ENCODE data around the gene SLC4A5.

GRCh38 chr2:74261204-74261864, 81.9 kb downstream of the SLC4A5 start:
- TF ChIP-seq CTCF (IDR thresholded peaks at IDR 0.05), result peak; percentile 61
- no peak for TF ChIP-seq IRF3 (IDR thresholded peaks at IDR 0.05; ENCODE audit: low read depth, low read length)
- no peak for TF ChIP-seq REST (IDR thresholded peaks at IDR 0.05; ENCODE audit: low read depth, low read length)
- no peak for TF ChIP-seq MXI1 (IDR thresholded peaks at IDR 0.05; ENCODE audit: low read depth, low read length)
- TF ChIP-seq POLR2AphosphoS5 (IDR thresholded peaks at IDR 0.05; ENCODE audit: low read depth, low read length), result no peak
- TF ChIP-seq RFX5 (IDR thresholded peaks at IDR 0.05; ENCODE audit: low read length), result no peak
- peak; percentile 43 for TF ChIP-seq SMC3 (IDR thresholded peaks at IDR 0.05; ENCODE audit: low read depth, low read length)
- no peak for TF ChIP-seq RCOR1 (IDR thresholded peaks at IDR 0.05; ENCODE audit: low read length)
- no peak for TF ChIP-seq USF1 (IDR thresholded peaks at IDR 0.05; ENCODE audit: borderline replicate concordance, low read depth)
- TF ChIP-seq EP300 (IDR thresholded peaks at IDR 0.05; ENCODE audit: borderline replicate concordance in 1 of 2, low read depth in 1 of 2, low read length in 1 of 2), result no peak
- TF ChIP-seq TEAD4 (IDR thresholded peaks at IDR 0.05; ENCODE audit: borderline replicate concordance, insufficient read depth), result no peak
- TF ChIP-seq MAX (IDR thresholded peaks at IDR 0.05; ENCODE audit: low read depth), result no peak
- no peak for TF ChIP-seq ELF1 (IDR thresholded peaks at IDR 0.05)
- TF ChIP-seq TAF1 (IDR thresholded peaks at IDR 0.05; ENCODE audit: borderline replicate concordance, low read depth, low read length), result no peak
